ENCODE data around the gene KCNIP4. TPM values are rescaled to one million over a fixed set of nuclear protein-coding genes. Genes with fewer than 3 reads are reported as not detected.

KCNIP4 gene
- total and polyA plus RNA-seq, 2 of the 4 experiments (the other 2 are of a cell fraction): not detected

DNA sequence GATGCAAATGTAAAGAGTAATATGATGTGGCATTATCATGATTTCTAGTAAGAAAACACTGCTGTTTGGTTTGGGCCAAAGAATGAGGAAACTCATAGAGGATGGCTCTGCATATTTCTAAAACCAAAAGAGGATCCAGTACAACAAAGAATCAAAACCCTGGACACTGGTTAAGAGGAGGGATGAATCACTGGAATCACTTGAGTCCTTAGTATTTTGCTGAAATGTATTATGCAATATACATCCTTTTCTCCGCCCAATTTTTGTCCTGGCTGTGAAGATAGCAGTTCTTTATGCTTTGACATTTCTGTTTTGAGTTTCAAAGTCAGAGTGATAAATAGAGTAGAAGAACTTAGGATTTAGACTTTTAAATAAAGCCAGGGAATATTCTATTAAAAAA is 902.4 kb downstream of the KCNIP4 start:
- CTCF ChIA-PET: no interaction called here
- no peak overlapping the region for H4K8ac ChIP-seq (ENCODE audit: low read depth in 2 of 2, low read length in 2 of 2)
- no peak overlapping the region for H3K4me3 ChIP-seq (ENCODE audit: insufficient read depth, low read depth, low read length)
- H3K9me1 ChIP-seq (ENCODE audit: insufficient read depth, low read length): no peaks in the 10 kb centered on the region
- H3K27me3 ChIP-seq (ENCODE audit: control insufficient read depth, insufficient read depth, low read length): no peaks in the 10 kb centered on the region
- ATAC-seq (ENCODE audit: low read depth) (no peak), DNase-seq (no peak)
- H3K9me3 ChIP-seq (ENCODE audit: control insufficient read depth, insufficient read depth, low read length): peaks cover 9% of the 10 kb centered on the region; the same call in 1 of the 2 replicates
- WGBS, 2 experiments (ENCODE audit: extremely low coverage in 2 of 2, insufficient read length in 1 of 2): no CpG with 5 or more reads among the region's 1 CpG
- H2BK120ac ChIP-seq (ENCODE audit: low read depth, low read length): no peak overlapping the region
- H4K20me1 ChIP-seq (ENCODE audit: insufficient read depth, low read length): no peaks in the 10 kb centered on the region
- no peak overlapping the region for H3K27ac ChIP-seq (ENCODE audit: insufficient read depth, low read length)
- no peaks in the 10 kb centered on the region for H3K79me1 ChIP-seq (ENCODE audit: low read depth in 1 of 2, low read length in 2 of 2)
- no peak overlapping the region for H2BK15ac ChIP-seq (ENCODE audit: low read depth, low read length)
- H2BK5ac ChIP-seq (ENCODE audit: low read depth, low read length, poor library complexity, severe bottlenecking): no peak overlapping the region
- POLR2A ChIA-PET (ENCODE audit: unreplicated experiment): no interaction called here
- no peak overlapping the region for H3K56ac ChIP-seq (ENCODE audit: extremely low read depth, insufficient read depth, low read length)
- H2BK20ac ChIP-seq (ENCODE audit: low read depth, low read length): no peak overlapping the region
- no peak overlapping the region for H3K4me2 ChIP-seq (ENCODE audit: low read depth, low read length)
- no peak overlapping the region for H3K4ac ChIP-seq (ENCODE audit: low read depth, low read length)
- H2AK9ac ChIP-seq (replicated peaks; ENCODE audit: low read depth, low read length, poor library complexity): no peak overlapping the region
- H3K18ac ChIP-seq (ENCODE audit: low read depth, low read length): no peak overlapping the region
- H4K5ac ChIP-seq (ENCODE audit: low read depth, low read length): no peak overlapping the region
- H3K23ac ChIP-seq (ENCODE audit: low read depth, low read length): no peak overlapping the region
- H3K14ac ChIP-seq (replicated peaks; ENCODE audit: low read depth, low read length): no peak overlapping the region
- BruUV-seq (replicated peaks): no TSS peak
- H3K36me3 ChIP-seq (ENCODE audit: control insufficient read depth, insufficient read depth, low read length): no peaks in the 10 kb centered on the region
- H3K9ac ChIP-seq (ENCODE audit: low read depth, low read length): no peak overlapping the region
- dilution Hi-C loops (cut with HindIII; ENCODE audit: low sequenced_read_pairs, unreplicated experiment): no loop called here
- in situ Hi-C loops (cut with MboI; ENCODE audit: low sequenced_read_pairs): no loop called here
- no peak for TF ChIP-seq SMC3 (IDR thresholded peaks at IDR 0.05; ENCODE audit: low read depth, low read length)
- no peak for TF ChIP-seq MXI1 (IDR thresholded peaks at IDR 0.05; ENCODE audit: borderline replicate concordance, low read depth, low read length)
- no peak for TF ChIP-seq MAFK (IDR thresholded peaks at IDR 0.05; ENCODE audit: low read depth, low read length)
- no peak for TF ChIP-seq CEBPB (IDR thresholded peaks at IDR 0.05; ENCODE audit: low read depth, low read length)
- TF ChIP-seq RFX5 (IDR thresholded peaks at IDR 0.05; ENCODE audit: low read depth, low read length): no peak
- no peak for TF ChIP-seq RCOR1 (IDR thresholded peaks at IDR 0.05; ENCODE audit: insufficient replicate concordance, low read length)
- no peak for TF ChIP-seq MAZ (IDR thresholded peaks at IDR 0.05; ENCODE audit: borderline replicate concordance, low read depth, low read length)
- no peak for TF ChIP-seq FOS (IDR thresholded peaks at IDR 0.05; ENCODE audit: low read depth, low read length)
- no peak for TF ChIP-seq NFE2L2 (IDR thresholded peaks at IDR 0.05; ENCODE audit: low read depth, low read length)
- TF ChIP-seq BHLHE40 (IDR thresholded peaks at IDR 0.05; ENCODE audit: low read depth, low read length): no peak
- H2AFZ ChIP-seq (replicated peaks; ENCODE audit: low read length, poor library complexity): no peak overlapping the region
- H2AK5ac ChIP-seq (ENCODE audit: low read depth, low read length): no peak overlapping the region
- H4K91ac ChIP-seq (ENCODE audit: insufficient read depth, low read depth, low read length): no peak overlapping the region
- intact Hi-C loops (cut with micrococcal nuclease): no loop called here
- no peaks in the 10 kb centered on the region for H3K4me1 ChIP-seq (ENCODE audit: control insufficient read depth, insufficient read depth, low read length)
